Measurements from ENCODE around the gene ATP6V0D1. TPM values are rescaled to one million over a fixed set of nuclear protein-coding genes. Genes with fewer than 3 reads are reported as not detected.

ATP6V0D1 gene
- total and polyA plus RNA-seq, 2 of the 4 experiments (the other 2 are of a cell fraction), result 112 to 124 TPM

GRCh38 chr16:67412294-67412693 lies 68.7 kb downstream of the ATP6V0D1 start (continued):
- TF ChIP-seq RCOR1 (IDR thresholded peaks at IDR 0.05; ENCODE audit: insufficient replicate concordance, low read length) (no peak), CHD1 (IDR thresholded peaks at IDR 0.05; ENCODE audit: low read depth, low read length) (no peak), CEBPB (IDR thresholded peaks at IDR 0.05; ENCODE audit: low read depth, low read length) (no peak), POLR2A (IDR thresholded peaks at IDR 0.05; ENCODE audit: low read depth, low read length) (no peak), ELK1 (IDR thresholded peaks at IDR 0.05; ENCODE audit: borderline replicate concordance, low read depth, low read length) (no peak)

GRCh38 chr16:67411339-67411738 lies 69.6 kb downstream of the ATP6V0D1 start:
- WGBS, 2 experiments (ENCODE audit: extremely low coverage in 2 of 2, insufficient read length in 1 of 2), result 89% methylated on average over 2 of the region's 3 CpGs; no CpG with 5 or more reads in 1 of the 2 experiments
- dilution Hi-C loops (cut with HindIII; ENCODE audit: low sequenced_read_pairs, unreplicated experiment), result no loop called here

More at GRCh38 chr16:67411339-67411738, 69.6 kb downstream of the ATP6V0D1 start:
- Histone ChIP-seq H3K4me1 (ENCODE audit: control insufficient read depth, insufficient read depth, low read length) (peaks cover 11% of the 10 kb centered on the region), H3K27me3 (ENCODE audit: control insufficient read depth, insufficient read depth, low read length) (no peaks in the 10 kb centered on the region), H3K36me3 (ENCODE audit: control insufficient read depth, insufficient read depth, low read length) (no peaks in the 10 kb centered on the region), H2AK5ac (ENCODE audit: low read depth, low read length) (no peak overlapping the region), H3K27ac (ENCODE audit: insufficient read depth, low read length) (no peak overlapping the region), H4K20me1 (ENCODE audit: insufficient read depth, low read length) (no peaks in the 10 kb centered on the region), H2AFZ (replicated peaks; ENCODE audit: low read length, poor library complexity) (no peak overlapping the region), H3K23ac (ENCODE audit: low read depth, low read length) (no peak overlapping the region), H3K14ac (replicated peaks; ENCODE audit: low read depth, low read length) (no peak overlapping the region), H3K56ac (ENCODE audit: extremely low read depth, insufficient read depth, low read length) (no peak overlapping the region), H2BK20ac (ENCODE audit: low read depth, low read length) (no peak overlapping the region), H3K18ac (ENCODE audit: low read depth, low read length) (no peak overlapping the region), H2BK15ac (ENCODE audit: low read depth, low read length) (no peak overlapping the region), H4K5ac (ENCODE audit: low read depth, low read length) (no peak overlapping the region), H4K91ac (ENCODE audit: insufficient read depth, low read depth, low read length) (no peak overlapping the region), H3K9ac (ENCODE audit: low read depth, low read length) (no peak overlapping the region), H2AK9ac (replicated peaks; ENCODE audit: low read depth, low read length, poor library complexity) (no peak overlapping the region), H2BK120ac (ENCODE audit: low read depth, low read length) (no peak overlapping the region), H3K4me3 (ENCODE audit: insufficient read depth, low read depth, low read length) (no peak overlapping the region), H3K79me1 (ENCODE audit: low read depth in 1 of 2, low read length in 2 of 2) (peaks cover 2 to 25% of the 10 kb centered on the region in 2 experiments; a peak in 3 of 4 replicates), H2BK5ac (ENCODE audit: low read depth, low read length, poor library complexity, severe bottlenecking) (no peak overlapping the region), H4K8ac (ENCODE audit: low read depth in 2 of 2, low read length in 2 of 2) (no peak overlapping the region), H3K4me2 (ENCODE audit: low read depth, low read length) (no peak overlapping the region), H3K4ac (ENCODE audit: low read depth, low read length) (no peak overlapping the region), H3K9me3 (ENCODE audit: control insufficient read depth, insufficient read depth, low read length) (no peaks in the 10 kb centered on the region), H3K9me1 (ENCODE audit: insufficient read depth, low read length) (peaks cover 12% of the 10 kb centered on the region)
- no peak for ATAC-seq (ENCODE audit: low read depth)
- DNase-seq, result no peak
- intact Hi-C loops (cut with micrococcal nuclease) (no loop called here), in situ Hi-C loops (cut with MboI; ENCODE audit: low sequenced_read_pairs) (no loop called here)
- TF ChIP-seq POLR2A (IDR thresholded peaks at IDR 0.05; ENCODE audit: low read depth, low read length) (no peak), FOS (IDR thresholded peaks at IDR 0.05; ENCODE audit: low read depth, low read length) (no peak), CHD1 (IDR thresholded peaks at IDR 0.05; ENCODE audit: low read depth, low read length) (no peak), ELK1 (IDR thresholded peaks at IDR 0.05; ENCODE audit: borderline replicate concordance, low read depth, low read length) (no peak), RFX5 (IDR thresholded peaks at IDR 0.05; ENCODE audit: low read depth, low read length) (no peak), MAFK (IDR thresholded peaks at IDR 0.05; ENCODE audit: low read depth, low read length) (no peak), CTCF (conservative IDR thresholded peaks at IDR 0.05; ENCODE audit: low read depth, low read length) (no peak)
- BruUV-seq (replicated peaks), result no TSS peak
- ChIA-PET POLR2A (ENCODE audit: unreplicated experiment) (no interaction called here), CTCF (interaction anchor here (0.6 kb wide), 1 partner anchor 12 kb away, joined by 4 read pairs; no protein-coding TSS in a partner anchor)
